HCT116 (cell line): Measurements from ENCODE around the gene KIFC1. TPM values are rescaled to one million over a fixed set of nuclear protein-coding genes. Genes with fewer than 3 reads are reported as not detected.

ENCODE experiments used
- ATAC-seq: fragments of 200-7000 bp; cut with Tn5 transposase; 2 replicates; pipeline ENCODE4 v1.9.1; 2020; ENCODE audit warnings: mild to moderate bottlenecking, moderate library complexity
- BruUV-seq: library from RNA; stranded (reverse); fragments of 400-500 nt; replicated peaks from 2 replicates; lab custom pipeline; 2021; lab: Mats Ljungman, UMichigan
- CTCF ChIA-PET: fragments of 300-600 bp; sonication (Branson Sonifier 250); formaldehyde crosslinking; loops from one replicate; lab custom pipeline; 2021; ENCODE audit warnings: antibody characterized with exemption; lab: Charles Lee
- POLR2A ChIA-PET: fragments of 300-600, 350-600 bp; sonication (Branson Sonifier 250); formaldehyde crosslinking; loops from one replicate; lab custom pipeline; 2021; ENCODE audit warnings: antibody characterized with exemption; lab: Charles Lee
- RAD21 ChIA-PET, 2 experiments: fragments of 300-600 bp; sonication (Branson Sonifier 250); formaldehyde crosslinking; loops; one replicate each; lab custom pipeline; 2023; ENCODE audit warnings: low total read pairs in 2 of 2; ENCODE audit not compliant: uncharacterized antibody in 2 of 2, unreplicated experiment in 2 of 2, low non-redundant PET in 1 of 2; lab: Charles Lee
- DNase-seq: peaks from one replicate; pipeline ENCODE4 v3.0.0-alpha.2; 2010; ENCODE audit warnings: low read depth, low spot score
- H2AFZ ChIP-seq: fragments of 200-600 bp; shearing (Covaris generic), sonication (generic); 2 replicates; pipeline ENCODE4 v1.6.1; 2017; ENCODE audit warnings: low read depth, mixed run types, mixed read lengths, antibody characterized with exemption, low read length; ENCODE audit not compliant: poor library complexity, severe bottlenecking
- H3K27ac ChIP-seq: 2 replicates; pipeline ENCODE4 v1.5.1; 2012; ENCODE audit warnings: low read depth, low read length
- H3K27me3 ChIP-seq: fragments of 200-600 bp; sonication (generic); 2 replicates; pipeline ENCODE4 v1.6.1; 2016; ENCODE audit warnings: mixed run types, low read length, mixed read lengths; ENCODE audit not compliant: insufficient read depth
- H3K36me3 ChIP-seq, 2 experiments: fragments of 200-500 bp in 1 of 2; fragments of 200-600 bp in 1 of 2; sonication (Bioruptor generic) in 1 of 2; sonication (generic) in 1 of 2; 2 replicates each; pipeline versions ENCODE4 v1.5.1 to v1.6.1; 2014 to 2016; ENCODE audit warnings: low read length in 2 of 2, inconsistent platforms in 1 of 2, mixed read lengths in 1 of 2, mixed run types in 1 of 2; ENCODE audit not compliant: insufficient read depth in 2 of 2, control insufficient read depth in 1 of 2
- H3K4me1 ChIP-seq, 2 experiments: fragments of 200-600 bp in 1 of 2; sonication (generic) in 1 of 2; 2 replicates each; pipeline versions ENCODE4 v1.5.1 to v1.6.1; 2012 to 2017; ENCODE audit warnings: low read length in 2 of 2, inconsistent platforms in 1 of 2, mild to moderate bottlenecking in 1 of 2, mixed read lengths in 1 of 2, mixed run types in 1 of 2, moderate library complexity in 1 of 2; ENCODE audit not compliant: insufficient read depth in 2 of 2, control insufficient read depth in 1 of 2
- H3K4me2 ChIP-seq: fragments of 200-600 bp; sonication (generic); 2 replicates; pipeline ENCODE4 v1.6.1; 2017; ENCODE audit warnings: mixed run types, low read length, mixed read lengths
- H3K4me3 ChIP-seq, 2 experiments: fragments of 200-600 bp in 1 of 2; sonication (generic) in 1 of 2; replicated peaks in 1 of 2; 2 replicates each; pipeline ENCODE4 v1.5.1; 2011 to 2016; ENCODE audit warnings: low read length in 2 of 2, control low read depth in 1 of 2, low read depth in 1 of 2, mild to moderate bottlenecking in 1 of 2, mixed read lengths in 1 of 2, mixed run types in 1 of 2
- H3K79me2 ChIP-seq: fragments of 200-600 bp; sonication (generic); 2 replicates; pipeline ENCODE4 v1.6.1; 2017; ENCODE audit warnings: mild to moderate bottlenecking, mixed run types, low read length, moderate library complexity, mixed read lengths; ENCODE audit not compliant: insufficient read depth
- H3K9ac ChIP-seq: fragments of 200-600 bp; sonication (generic); 2 replicates; pipeline ENCODE4 v1.6.1; 2016; ENCODE audit warnings: low read length, mixed read lengths
- H3K9me2 ChIP-seq: fragments of 200-600 bp; sonication (generic), shearing (Covaris generic); 2 replicates; pipeline ENCODE4 v1.6.1; 2017; ENCODE audit warnings: mixed run types, mild to moderate bottlenecking, moderate library complexity; ENCODE audit not compliant: insufficient read depth
- H3K9me3 ChIP-seq, 2 experiments: fragments of 200-500 bp in 1 of 2; fragments of 200-600 bp in 1 of 2; sonication (Bioruptor generic) in 1 of 2; sonication (generic) in 1 of 2; 2 replicates each; pipeline ENCODE4 v1.6.1; 2014 to 2017; ENCODE audit warnings: low read length in 2 of 2, mixed read lengths in 2 of 2, inconsistent platforms in 1 of 2, low read depth in 1 of 2, mild to moderate bottlenecking in 1 of 2, mixed run types in 1 of 2, moderate library complexity in 1 of 2; ENCODE audit not compliant: control insufficient read depth in 1 of 2, insufficient read depth in 1 of 2
- H4K20me1 ChIP-seq: fragments of 200-600 bp; sonication (generic), shearing (Covaris generic); 2 replicates; pipeline ENCODE4 v1.6.1; 2017; ENCODE audit warnings: mixed run types, mild to moderate bottlenecking, moderate library complexity; ENCODE audit not compliant: insufficient read depth
- FOSL1 ChIP-seq: IDR thresholded peaks from 2 replicates; pipeline ENCODE4 v1.6.1; 2012; ENCODE audit warnings: low read depth
- JUND ChIP-seq: IDR thresholded peaks from 2 replicates; pipeline ENCODE4 v1.6.1; 2012
- POLR2AphosphoS5 ChIP-seq: IDR thresholded peaks from 2 replicates; pipeline ENCODE4 v1.6.1; 2011; ENCODE audit warnings: mild to moderate bottlenecking, low read depth, low read length, moderate library complexity
- TCF7L2 ChIP-seq: IDR thresholded peaks from 2 replicates; pipeline ENCODE4 v1.7.0; 2011; ENCODE audit warnings: borderline replicate concordance, inconsistent platforms; ENCODE audit not compliant: insufficient read depth, insufficient read length; ENCODE audit errors: extremely low read depth
- intact Hi-C: fragments of 100-400 bp; cut with micrococcal nuclease; formaldehyde crosslinking; loops from 2 replicates; pipeline ENCODE4 v1.10.0; 2022
- total RNA-seq: library from RNA; stranded (reverse); gene quantifications from one replicate; pipeline ENCODE4 v1.2.1, GENCODE V29; 2021; ENCODE audit not compliant: unreplicated experiment
- TF ChIP-seq, protein P1 (sequence below): IDR thresholded peaks from 2 replicates; pipeline ENCODE4 v1.6.1; 2012; ENCODE audit warnings: low read depth
- TF ChIP-seq, protein P2 (sequence below): IDR thresholded peaks from 2 replicates; pipeline ENCODE4 v1.6.1; 2012

Gene KIFC1
- total RNA-seq, 1 experiment from 2014 or later = 84.7 TPM

DNA sequence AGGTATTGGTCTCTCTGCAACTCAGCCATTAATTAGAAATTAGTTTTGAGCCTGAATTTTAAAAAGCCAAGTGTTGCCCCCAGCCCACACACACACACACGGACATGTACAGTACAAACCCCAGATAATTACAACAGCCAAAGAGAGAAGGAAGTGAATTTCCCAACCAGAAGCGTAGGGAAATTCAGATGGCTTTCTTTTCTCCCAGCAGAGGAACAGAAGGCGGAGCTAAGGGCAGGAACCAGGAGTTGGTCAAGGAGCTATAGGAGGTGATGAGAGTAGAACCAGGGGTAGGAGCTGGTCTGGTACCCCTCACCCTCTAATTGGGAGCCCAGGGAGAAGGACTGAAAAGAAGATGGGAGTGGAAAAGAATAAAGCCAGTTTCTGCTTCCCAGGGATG is 58.8 kb downstream of the KIFC1 start:
- H3K79me2 ChIP-seq = peaks cover 17% of the 10 kb centered on the region
- intact Hi-C loops = no loop called here
- no peaks in the 10 kb centered on the region for H4K20me1 ChIP-seq
- no peak overlapping the region for H3K4me3 ChIP-seq
- CTCF ChIA-PET = no interaction called here
- H3K27ac ChIP-seq = no peak overlapping the region
- H3K9ac ChIP-seq = no peak overlapping the region
- POLR2A ChIA-PET = no interaction called here
- no peaks in the 10 kb centered on the region for H3K9me2 ChIP-seq
- BruUV-seq = no TSS peak
- H3K9me3 ChIP-seq = no peaks in the 10 kb centered on the region
- peaks cover 3 to 10% of the 10 kb centered on the region in 2 experiments; a peak in 3 of 4 replicates for H3K4me1 ChIP-seq
- no peak for DNase-seq
- RAD21 ChIA-PET = no interaction called here
- TF ChIP-seq, protein P1, sequence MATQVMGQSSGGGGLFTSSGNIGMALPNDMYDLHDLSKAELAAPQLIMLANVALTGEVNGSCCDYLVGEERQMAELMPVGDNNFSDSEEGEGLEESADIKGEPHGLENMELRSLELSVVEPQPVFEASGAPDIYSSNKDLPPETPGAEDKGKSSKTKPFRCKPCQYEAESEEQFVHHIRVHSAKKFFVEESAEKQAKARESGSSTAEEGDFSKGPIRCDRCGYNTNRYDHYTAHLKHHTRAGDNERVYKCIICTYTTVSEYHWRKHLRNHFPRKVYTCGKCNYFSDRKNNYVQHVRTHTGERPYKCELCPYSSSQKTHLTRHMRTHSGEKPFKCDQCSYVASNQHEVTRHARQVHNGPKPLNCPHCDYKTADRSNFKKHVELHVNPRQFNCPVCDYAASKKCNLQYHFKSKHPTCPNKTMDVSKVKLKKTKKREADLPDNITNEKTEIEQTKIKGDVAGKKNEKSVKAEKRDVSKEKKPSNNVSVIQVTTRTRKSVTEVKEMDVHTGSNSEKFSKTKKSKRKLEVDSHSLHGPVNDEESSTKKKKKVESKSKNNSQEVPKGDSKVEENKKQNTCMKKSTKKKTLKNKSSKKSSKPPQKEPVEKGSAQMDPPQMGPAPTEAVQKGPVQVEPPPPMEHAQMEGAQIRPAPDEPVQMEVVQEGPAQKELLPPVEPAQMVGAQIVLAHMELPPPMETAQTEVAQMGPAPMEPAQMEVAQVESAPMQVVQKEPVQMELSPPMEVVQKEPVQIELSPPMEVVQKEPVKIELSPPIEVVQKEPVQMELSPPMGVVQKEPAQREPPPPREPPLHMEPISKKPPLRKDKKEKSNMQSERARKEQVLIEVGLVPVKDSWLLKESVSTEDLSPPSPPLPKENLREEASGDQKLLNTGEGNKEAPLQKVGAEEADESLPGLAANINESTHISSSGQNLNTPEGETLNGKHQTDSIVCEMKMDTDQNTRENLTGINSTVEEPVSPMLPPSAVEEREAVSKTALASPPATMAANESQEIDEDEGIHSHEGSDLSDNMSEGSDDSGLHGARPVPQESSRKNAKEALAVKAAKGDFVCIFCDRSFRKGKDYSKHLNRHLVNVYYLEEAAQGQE = no peak
- TF ChIP-seq, protein P2, sequence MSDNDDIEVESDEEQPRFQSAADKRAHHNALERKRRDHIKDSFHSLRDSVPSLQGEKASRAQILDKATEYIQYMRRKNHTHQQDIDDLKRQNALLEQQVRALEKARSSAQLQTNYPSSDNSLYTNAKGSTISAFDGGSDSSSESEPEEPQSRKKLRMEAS = no peak
- TF ChIP-seq TCF7L2 (no peak), JUND (no peak), FOSL1 (no peak), POLR2AphosphoS5 (no peak)
- no peak overlapping the region for H2AFZ ChIP-seq
- H3K36me3 ChIP-seq = peaks cover under 1 to 2% of the 10 kb centered on the region in 2 experiments; a peak in 3 of 4 replicates
- H3K27me3 ChIP-seq = no peaks in the 10 kb centered on the region
- no peak overlapping the region for H3K4me2 ChIP-seq
- no peak for ATAC-seq
